ENCODE data around the gene RNF34. TPM values are rescaled to one million over a fixed set of nuclear protein-coding genes. Genes with fewer than 3 reads are reported as not detected.

Gene RNF34
- total RNA-seq, 1 donor from 2014 or later = 31.3 TPM

- Mint-ChIP-seq H3K9me3 (ENCODE audit: low read depth) (no peaks in the 10 kb centered on the region), H3K36me3 (ENCODE audit: low read depth) (peaks cover 33% of the 10 kb centered on the region), H3K27me3 (ENCODE audit: low read depth) (no peaks in the 10 kb centered on the region), H3K4me3 (ENCODE audit: unreplicated experiment) (no peak overlapping the region), H3K27ac (ENCODE audit: unreplicated experiment) (no peak overlapping the region), H3K4me1 (ENCODE audit: low read depth) (peaks cover 15% of the 10 kb centered on the region)
- no peak for TF ChIP-seq CTCF (IDR thresholded peaks at IDR 0.05)
- no peak for DNase-seq (ENCODE audit: low spot score)
These were observed 20.2 kb downstream of the RNF34 start for GRCh38 chr12:121420109-121420508.

GRCh38 chr12:121423253-121423652, 23.3 kb downstream of the RNF34 start:
- peaks cover 9% of the 10 kb centered on the region for H3K4me1 Mint-ChIP-seq (ENCODE audit: low read depth)
- no peak overlapping the region for H3K4me3 Mint-ChIP-seq (ENCODE audit: unreplicated experiment)
- no peaks in the 10 kb centered on the region for H3K27me3 Mint-ChIP-seq (ENCODE audit: low read depth)
- H3K27ac Mint-ChIP-seq (ENCODE audit: unreplicated experiment) = no peak overlapping the region
- no peak for TF ChIP-seq CTCF (IDR thresholded peaks at IDR 0.05)
- peaks cover 32% of the 10 kb centered on the region for H3K36me3 Mint-ChIP-seq (ENCODE audit: low read depth)
- H3K9me3 Mint-ChIP-seq (ENCODE audit: low read depth) = no peaks in the 10 kb centered on the region
- no peak for DNase-seq (ENCODE audit: low spot score)

GRCh38 chr12:121423682-121424623, 24.0 kb downstream of the RNF34 start:
- no peak for DNase-seq (ENCODE audit: low spot score)
- peaks cover 37% of the 10 kb centered on the region for H3K36me3 Mint-ChIP-seq (ENCODE audit: low read depth)
- no peak for TF ChIP-seq CTCF (IDR thresholded peaks at IDR 0.05)
- H3K27ac Mint-ChIP-seq (ENCODE audit: unreplicated experiment) = peak overlapping the region; percentile 71
- H3K27me3 Mint-ChIP-seq (ENCODE audit: low read depth) = no peaks in the 10 kb centered on the region
- H3K4me3 Mint-ChIP-seq (ENCODE audit: unreplicated experiment) = no peak overlapping the region
- H3K4me1 Mint-ChIP-seq (ENCODE audit: low read depth) = peaks cover 9% of the 10 kb centered on the region
- no peaks in the 10 kb centered on the region for H3K9me3 Mint-ChIP-seq (ENCODE audit: low read depth)

GRCh38 chr12:121424624-121424975, 24.7 kb downstream of the RNF34 start:
- no peak for TF ChIP-seq CTCF (IDR thresholded peaks at IDR 0.05)
- DNase-seq (ENCODE audit: low spot score) = no peak
- peaks cover 42% of the 10 kb centered on the region for H3K36me3 Mint-ChIP-seq (ENCODE audit: low read depth)
- no peaks in the 10 kb centered on the region for H3K9me3 Mint-ChIP-seq (ENCODE audit: low read depth)
- no peak overlapping the region for H3K4me3 Mint-ChIP-seq (ENCODE audit: unreplicated experiment)
- peaks cover 9% of the 10 kb centered on the region for H3K4me1 Mint-ChIP-seq (ENCODE audit: low read depth)
- H3K27ac Mint-ChIP-seq (ENCODE audit: unreplicated experiment) = no peak overlapping the region
- H3K27me3 Mint-ChIP-seq (ENCODE audit: low read depth) = no peaks in the 10 kb centered on the region

- peaks cover 9% of the 10 kb centered on the region for H3K4me1 Mint-ChIP-seq (ENCODE audit: low read depth)
- no peaks in the 10 kb centered on the region for H3K9me3 Mint-ChIP-seq (ENCODE audit: low read depth)
- no peaks in the 10 kb centered on the region for H3K27me3 Mint-ChIP-seq (ENCODE audit: low read depth)
- no peak overlapping the region for H3K4me3 Mint-ChIP-seq (ENCODE audit: unreplicated experiment)
- peaks cover 40% of the 10 kb centered on the region for H3K36me3 Mint-ChIP-seq (ENCODE audit: low read depth)
- DNase-seq (ENCODE audit: low spot score) = no peak
- H3K27ac Mint-ChIP-seq (ENCODE audit: unreplicated experiment) = no peak overlapping the region
- TF ChIP-seq CTCF (IDR thresholded peaks at IDR 0.05) = no peak
These were observed 27.7 kb downstream of the RNF34 start for GRCh38 chr12:121427556-121428050.
